Activated T-cell treated with anti-CD3 and anti-CD28 coated beads, Interleukin-2, amount 50 U/mL, for 4 hours (primary cell): Measurements from ENCODE around the gene RIPPLY2. TPM values are rescaled to one million over a fixed set of nuclear protein-coding genes. Genes with fewer than 3 reads are reported as not detected.

Experiments
- ATAC-seq, 2 donors: fragments of 200-7000 bp; cut with Tn5 transposase; one replicate each; pipeline ENCODE4 v1.10.0; 2021
- DNase-seq: peaks from one replicate; pipeline ENCODE4 v3.0.0-alpha.2; 2020
- H3K27me3 Mint-ChIP-seq: one replicate; pipeline ENCODE4 v1.8.0; 2021; ENCODE audit warnings: low read depth, mixed read lengths
- H3K36me3 Mint-ChIP-seq: one replicate; pipeline ENCODE4 v1.8.0; 2022; ENCODE audit warnings: mixed read lengths; ENCODE audit not compliant: insufficient read depth
- H3K4me1 Mint-ChIP-seq: one replicate; pipeline ENCODE4 v1.8.0; 2021; ENCODE audit warnings: low read depth, mixed read lengths
- H3K4me3 Mint-ChIP-seq: one replicate; pipeline ENCODE4 v1.8.0; 2021; ENCODE audit warnings: mild to moderate bottlenecking, moderate library complexity, mixed read lengths
- H3K9me3 Mint-ChIP-seq: one replicate; pipeline ENCODE4 v1.8.0; 2021; ENCODE audit warnings: mixed read lengths
- total RNA-seq, 3 donors: library from RNA; stranded (reverse); gene quantifications; one replicate each; pipeline ENCODE4 v1.2.1, GENCODE V29; 2021

Gene RIPPLY2
- total RNA-seq, 3 donors from 2014 or later = not detected

DNA sequence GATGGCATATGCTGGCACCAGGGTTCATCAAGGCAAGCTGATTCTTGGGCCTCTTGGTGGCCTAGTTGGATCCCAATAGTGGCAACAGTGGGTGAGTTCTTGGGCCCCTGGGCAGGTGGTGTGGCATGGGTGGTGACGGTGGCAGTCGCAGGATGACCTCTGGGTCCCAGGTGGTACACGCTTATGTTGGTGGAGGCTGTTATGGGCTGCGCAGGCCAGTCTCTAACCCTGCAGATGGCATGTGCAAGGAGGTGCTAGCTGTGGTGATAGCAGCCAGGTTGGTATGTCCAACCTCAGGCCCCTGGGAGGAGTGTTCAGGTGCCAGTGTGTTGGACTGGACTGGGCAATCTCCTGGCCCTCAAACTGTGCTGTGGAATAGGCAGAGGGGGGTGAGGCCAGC lies 52.5 kb downstream of the RIPPLY2 start:
- no peaks in the 10 kb centered on the region for H3K27me3 Mint-ChIP-seq
- ATAC-seq (no peak), DNase-seq (no peak)
- H3K4me1 Mint-ChIP-seq = peaks cover 29% of the 10 kb centered on the region
- H3K36me3 Mint-ChIP-seq = peaks cover 47% of the 10 kb centered on the region
- H3K9me3 Mint-ChIP-seq = peaks cover 39% of the 10 kb centered on the region
- H3K4me3 Mint-ChIP-seq = no peak overlapping the region

Other genes starting within 250 kb of the RIPPLY2 start
- not detected for gene SNAP91, start 144.3 kb upstream of the RIPPLY2 start, total RNA-seq
- gene CYB5R4, start 6.3 kb downstream of the RIPPLY2 start, total RNA-seq = 10 to 100 TPM; 25.8 to 30.9 (median 27.7) TPM
- not detected for gene MRAP2, start 180.4 kb downstream of the RIPPLY2 start, total RNA-seq